H9 (cell line): Measurements from ENCODE around the gene OPN1SW. TPM values are rescaled to one million over a fixed set of nuclear protein-coding genes. Genes with fewer than 3 reads are reported as not detected.

Experiments
- DNase-seq: peaks from one replicate; pipeline ENCODE4 v3.0.0-alpha.2; 2017
- H2AFZ ChIP-seq: one replicate; pipeline ENCODE4 v1.6.1; 2013; ENCODE audit warnings: mild to moderate bottlenecking, low read length, control low read depth, moderate library complexity
- H2AK5ac ChIP-seq: 2 replicates; pipeline ENCODE4 v1.6.1; 2013; ENCODE audit warnings: low read length, control low read depth, mixed read lengths; ENCODE audit not compliant: insufficient read length
- H2BK120ac ChIP-seq: one replicate; pipeline ENCODE4 v1.6.1; 2013; ENCODE audit warnings: low read depth, mild to moderate bottlenecking, low read length, control low read depth, inconsistent platforms; ENCODE audit not compliant: poor library complexity, severe bottlenecking
- H2BK12ac ChIP-seq: 2 replicates; pipeline ENCODE4 v1.6.1; 2013; ENCODE audit warnings: low read length, control low read depth, mixed read lengths, low read depth; ENCODE audit not compliant: insufficient read length
- H2BK15ac ChIP-seq: 2 replicates; pipeline ENCODE4 v1.6.1; 2013; ENCODE audit warnings: low read depth, low read length, control low read depth
- H2BK20ac ChIP-seq: one replicate; pipeline ENCODE4 v1.6.1; 2013; ENCODE audit warnings: low read depth, mild to moderate bottlenecking, low read length, control low read depth, inconsistent platforms; ENCODE audit not compliant: poor library complexity, severe bottlenecking
- H2BK5ac ChIP-seq: 2 replicates; pipeline ENCODE4 v1.6.1; 2013; ENCODE audit warnings: low read length, control low read depth, mixed read lengths; ENCODE audit not compliant: insufficient read length
- H3K14ac ChIP-seq: 2 replicates; pipeline ENCODE4 v1.6.1; 2013; ENCODE audit warnings: low read length, control low read depth; ENCODE audit not compliant: insufficient read depth
- H3K18ac ChIP-seq: 2 replicates; pipeline ENCODE4 v1.6.1; 2013; ENCODE audit warnings: low read depth, mild to moderate bottlenecking, mixed read lengths, low read length, control low read depth; ENCODE audit not compliant: insufficient read length
- H3K23ac ChIP-seq: 2 replicates; pipeline ENCODE4 v1.6.1; 2013; ENCODE audit warnings: low read length, control low read depth, mixed read lengths, low read depth; ENCODE audit not compliant: insufficient read length
- H3K23me2 ChIP-seq: 2 replicates; pipeline ENCODE4 v1.6.1; 2013; ENCODE audit warnings: low read depth, mild to moderate bottlenecking, mixed read lengths, low read length, control low read depth; ENCODE audit not compliant: insufficient read length, poor library complexity, severe bottlenecking
- H3K27ac ChIP-seq: 2 replicates; pipeline ENCODE4 v1.5.1; 2013; ENCODE audit warnings: low read length, control low read depth, mixed read lengths, low read depth; ENCODE audit not compliant: insufficient read length
- H3K27me3 ChIP-seq: 2 replicates; pipeline ENCODE4 v1.6.1; 2013; ENCODE audit warnings: low read length, control low read depth, inconsistent platforms; ENCODE audit not compliant: insufficient read depth
- H3K4ac ChIP-seq: 2 replicates; pipeline ENCODE4 v1.6.1; 2013; ENCODE audit warnings: low read depth, mild to moderate bottlenecking, control low read depth, inconsistent platforms, low read length, moderate library complexity
- H3K4me1 ChIP-seq: 2 replicates; pipeline ENCODE4 v1.6.1; 2013; ENCODE audit warnings: low read length, control low read depth, inconsistent platforms; ENCODE audit not compliant: insufficient read depth
- H3K4me2 ChIP-seq: 2 replicates; pipeline ENCODE4 v1.6.1; 2013; ENCODE audit warnings: low read length, control low read depth, mixed read lengths; ENCODE audit not compliant: insufficient read length, insufficient read depth
- H3K56ac ChIP-seq: 2 replicates; pipeline ENCODE4 v1.6.1; 2013; ENCODE audit warnings: low read depth, mild to moderate bottlenecking, mixed read lengths, low read length, control low read depth; ENCODE audit not compliant: insufficient read length
- H3K79me1 ChIP-seq: 2 replicates; pipeline ENCODE4 v1.6.1; 2013; ENCODE audit warnings: low read depth, mild to moderate bottlenecking, moderate library complexity, low read length, control low read depth, inconsistent platforms; ENCODE audit not compliant: insufficient read depth, poor library complexity, severe bottlenecking
- H3K79me2 ChIP-seq: 2 replicates; pipeline ENCODE4 v1.6.1; 2013; ENCODE audit warnings: low read length, control low read depth, inconsistent platforms; ENCODE audit not compliant: insufficient read depth
- H3K9ac ChIP-seq: 2 replicates; pipeline ENCODE4 v1.6.1; 2013; ENCODE audit warnings: low read length, control low read depth, mixed read lengths; ENCODE audit not compliant: insufficient read length; ENCODE audit errors: extremely low read depth
- H3K9me3 ChIP-seq: one replicate; pipeline ENCODE4 v1.6.1; 2013; ENCODE audit warnings: low read depth, low read length, inconsistent platforms; ENCODE audit not compliant: control insufficient read depth
- H3T11ph ChIP-seq: one replicate; pipeline ENCODE4 v1.6.1; 2013; ENCODE audit warnings: mild to moderate bottlenecking, low read length, control low read depth, inconsistent platforms
- H4K20me1 ChIP-seq: one replicate; pipeline ENCODE4 v1.6.1; 2013; ENCODE audit not compliant: control insufficient read depth, insufficient read length, insufficient read depth
- H4K5ac ChIP-seq: 2 replicates; pipeline ENCODE4 v1.6.1; 2013; ENCODE audit warnings: low read depth, mild to moderate bottlenecking, mixed read lengths, low read length, control low read depth; ENCODE audit not compliant: insufficient read length
- H4K8ac ChIP-seq: replicated peaks from 2 replicates; pipeline ENCODE4 v1.6.1; 2013; ENCODE audit warnings: low read length, control low read depth, mixed read lengths, low read depth; ENCODE audit not compliant: insufficient read length
- H4K91ac ChIP-seq: 2 replicates; pipeline ENCODE4 v1.6.1; 2013; ENCODE audit warnings: low read depth, mild to moderate bottlenecking, moderate library complexity, mixed read lengths, low read length, control low read depth; ENCODE audit not compliant: insufficient read length
- H3K27ac Mint-ChIP-seq, 3 experiments: 2 replicates in 2 of 3; 3 replicates in 1 of 3; pipeline ENCODE4 v1.8.0; 2020 to 2021; ENCODE audit warnings: mixed read lengths in 3 of 3, mild to moderate bottlenecking in 1 of 3, moderate library complexity in 1 of 3
- H3K27me3 Mint-ChIP-seq: 2 replicates; pipeline ENCODE4 v1.8.0; 2021; ENCODE audit warnings: low read depth, mild to moderate bottlenecking, moderate library complexity, mixed read lengths
- H3K36me3 Mint-ChIP-seq, 3 experiments: 2 replicates in 2 of 3; 3 replicates in 1 of 3; pipeline ENCODE4 v1.8.0; 2020 to 2021; ENCODE audit warnings: low read depth in 3 of 3, mixed read lengths in 3 of 3; ENCODE audit not compliant: insufficient read depth in 1 of 3
- H3K4me1 Mint-ChIP-seq, 2 experiments: 2 replicates each; pipeline ENCODE4 v1.8.0; 2020; ENCODE audit warnings: mixed read lengths in 2 of 2
- H3K4me3 Mint-ChIP-seq, 2 experiments: 2 replicates in 1 of 2; 3 replicates in 1 of 2; pipeline ENCODE4 v1.8.0; 2020 to 2021; ENCODE audit warnings: mild to moderate bottlenecking in 2 of 2, mixed read lengths in 2 of 2, moderate library complexity in 1 of 2
- H3K9me3 Mint-ChIP-seq, 2 experiments: 2 replicates in 1 of 2; 3 replicates in 1 of 2; pipeline ENCODE4 v1.8.0; 2020; ENCODE audit warnings: mild to moderate bottlenecking in 2 of 2, mixed read lengths in 2 of 2, moderate library complexity in 1 of 2
- WGBS: extraction: QIAGEN DNeasy Blood & Tissue Kit; methylation state at CpG from one replicate; pipeline ENCODE4 v1.1.7; 2013; ENCODE audit warnings: missing lambda C conversion rate, low lambda C conversion rate, mixed read lengths; ENCODE audit not compliant: insufficient read length; ENCODE audit errors: extremely low coverage; 5-methylcytosine and 5-hydroxymethylcytosine counted together
- total RNA-seq: library from RNA; stranded (reverse); gene quantifications from 2 replicates; pipeline ENCODE4 v1.2.1, GENCODE V29; 2021
- TF ChIP-seq, protein P1 (sequence below): fragments of 200-600 bp; sonication (generic); conservative IDR thresholded peaks from 3 replicates; pipeline ENCODE4 v1.8.0; 2021; ENCODE audit warnings: antibody characterized with exemption, mild to moderate bottlenecking

Gene OPN1SW
- total RNA-seq, 1 experiment from 2014 or later = not detected

GRCh38 chr7:128728598-128728997 is 47.0 kb downstream of the OPN1SW start:
- Histone ChIP-seq H3K79me1 (no peaks in the 10 kb centered on the region), H2AFZ (no peak overlapping the region), H3K56ac (no peak overlapping the region), H2AK5ac (no peak overlapping the region), H3K9ac (no peak overlapping the region), H4K91ac (no peak overlapping the region), H3K18ac (no peak overlapping the region), H3K4ac (no peak overlapping the region), H2BK5ac (no peak overlapping the region), H4K8ac (no peak overlapping the region), H3K23ac (no peak overlapping the region), H3K4me2 (no peak overlapping the region), H3K23me2 (no peaks in the 10 kb centered on the region), H3K27ac (no peak overlapping the region), H4K20me1 (no peaks in the 10 kb centered on the region), H2BK12ac (no peak overlapping the region), H2BK15ac (no peak overlapping the region), H3T11ph (no peak overlapping the region), H2BK20ac (no peak overlapping the region), H3K9me3 (no peaks in the 10 kb centered on the region), H3K27me3 (no peaks in the 10 kb centered on the region), H4K5ac (no peak overlapping the region), H2BK120ac (no peak overlapping the region), H3K79me2 (no peaks in the 10 kb centered on the region), H3K14ac (no peak overlapping the region), H3K4me1 (no peaks in the 10 kb centered on the region)
- Mint-ChIP-seq H3K4me3 (no peak overlapping the region), H3K36me3 (no peaks in the 10 kb centered on the region), H3K27me3 (peaks cover 2% of the 10 kb centered on the region), H3K4me1 (peaks cover 5 to 13% of the 10 kb centered on the region in 2 experiments; a peak in 3 of 4 replicates), H3K9me3 (no peaks in the 10 kb centered on the region), H3K27ac (no peak overlapping the region)
- WGBS = no CpG with 5 or more reads among the region's 2 CpGs
- DNase-seq = no peak
- TF ChIP-seq, protein P1, sequence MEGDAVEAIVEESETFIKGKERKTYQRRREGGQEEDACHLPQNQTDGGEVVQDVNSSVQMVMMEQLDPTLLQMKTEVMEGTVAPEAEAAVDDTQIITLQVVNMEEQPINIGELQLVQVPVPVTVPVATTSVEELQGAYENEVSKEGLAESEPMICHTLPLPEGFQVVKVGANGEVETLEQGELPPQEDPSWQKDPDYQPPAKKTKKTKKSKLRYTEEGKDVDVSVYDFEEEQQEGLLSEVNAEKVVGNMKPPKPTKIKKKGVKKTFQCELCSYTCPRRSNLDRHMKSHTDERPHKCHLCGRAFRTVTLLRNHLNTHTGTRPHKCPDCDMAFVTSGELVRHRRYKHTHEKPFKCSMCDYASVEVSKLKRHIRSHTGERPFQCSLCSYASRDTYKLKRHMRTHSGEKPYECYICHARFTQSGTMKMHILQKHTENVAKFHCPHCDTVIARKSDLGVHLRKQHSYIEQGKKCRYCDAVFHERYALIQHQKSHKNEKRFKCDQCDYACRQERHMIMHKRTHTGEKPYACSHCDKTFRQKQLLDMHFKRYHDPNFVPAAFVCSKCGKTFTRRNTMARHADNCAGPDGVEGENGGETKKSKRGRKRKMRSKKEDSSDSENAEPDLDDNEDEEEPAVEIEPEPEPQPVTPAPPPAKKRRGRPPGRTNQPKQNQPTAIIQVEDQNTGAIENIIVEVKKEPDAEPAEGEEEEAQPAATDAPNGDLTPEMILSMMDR = no peak
